Embryonic facial prominence (tissue), 1 donor: ENCODE results near the gene PLEKHA6.

Source experiments
- DNase-seq: peaks from one replicate; pipeline ENCODE4 v3.0.0-alpha.2; 2016; ENCODE audit errors: extremely low spot score

The PLEKHA6 gene

DNA sequence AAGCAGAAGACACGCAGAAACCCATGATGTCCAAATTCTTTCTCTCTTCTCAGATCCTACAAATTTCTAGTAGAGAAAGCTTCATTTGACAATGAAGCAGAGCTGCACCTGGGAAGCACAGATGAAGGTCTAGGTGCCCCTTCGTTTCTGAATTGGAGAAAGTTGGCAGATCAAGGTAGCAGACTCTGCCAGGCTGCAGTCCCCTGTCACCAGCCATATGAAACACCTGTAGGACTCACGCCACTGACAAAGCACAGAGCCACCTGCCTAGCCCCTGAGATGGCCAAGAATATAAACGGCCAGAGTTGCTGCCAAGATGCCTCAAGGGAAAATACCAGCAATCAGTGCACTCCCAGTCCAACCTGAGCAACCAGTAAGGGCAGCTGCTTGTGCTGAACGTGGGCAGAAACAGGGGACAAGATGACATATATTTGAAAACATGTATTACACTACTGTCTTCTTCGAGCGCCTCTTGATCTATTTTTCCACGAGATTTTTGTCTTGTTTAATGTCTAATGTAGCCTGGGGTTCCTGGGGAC, 20.6 kb upstream of the PLEKHA6 start:
- no peak for DNase-seq

DNA sequence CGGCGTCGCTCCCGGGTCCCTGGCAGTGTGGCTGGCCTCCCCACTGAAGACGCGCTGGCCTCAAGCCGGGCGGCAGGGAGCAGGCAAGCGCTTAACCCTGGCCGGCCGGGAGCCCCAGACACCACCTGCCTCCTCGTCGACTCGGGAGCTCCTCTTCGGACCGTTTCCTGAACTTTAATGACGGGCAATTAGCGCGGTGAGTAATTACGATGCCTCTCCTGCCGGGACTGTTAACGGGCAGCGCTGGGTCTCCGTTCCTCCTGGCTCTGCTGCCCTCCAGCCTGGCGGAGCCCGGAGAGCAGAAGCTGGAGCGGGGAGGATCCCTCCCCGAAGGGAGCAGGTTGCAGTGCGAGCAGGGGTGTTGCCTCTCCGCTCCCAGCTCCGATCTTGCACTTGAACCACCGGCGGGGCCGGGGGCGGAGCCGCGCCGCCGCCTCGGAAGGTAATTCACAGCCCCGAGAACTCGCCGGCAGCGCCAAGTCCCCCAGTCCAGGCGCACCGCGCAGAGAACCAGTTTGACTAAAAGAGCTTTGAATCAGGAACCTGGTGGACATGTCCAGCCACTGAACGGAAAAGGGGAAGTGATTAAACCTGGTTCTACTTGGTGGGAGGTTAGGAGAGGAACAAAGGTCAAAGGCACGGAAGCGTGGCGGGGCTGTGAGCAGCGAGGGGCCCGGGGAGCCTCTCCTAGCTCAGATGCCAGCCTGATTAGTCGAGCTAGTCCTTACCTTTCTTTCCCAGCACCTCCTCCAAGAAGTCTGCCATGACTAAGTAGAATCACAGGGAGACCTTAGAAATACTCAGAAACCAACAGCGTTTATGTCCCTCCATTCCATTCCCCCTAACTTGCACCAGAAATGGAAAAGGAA, 18.3 kb upstream of the PLEKHA6 start:
- DNase-seq: no peak

DNA sequence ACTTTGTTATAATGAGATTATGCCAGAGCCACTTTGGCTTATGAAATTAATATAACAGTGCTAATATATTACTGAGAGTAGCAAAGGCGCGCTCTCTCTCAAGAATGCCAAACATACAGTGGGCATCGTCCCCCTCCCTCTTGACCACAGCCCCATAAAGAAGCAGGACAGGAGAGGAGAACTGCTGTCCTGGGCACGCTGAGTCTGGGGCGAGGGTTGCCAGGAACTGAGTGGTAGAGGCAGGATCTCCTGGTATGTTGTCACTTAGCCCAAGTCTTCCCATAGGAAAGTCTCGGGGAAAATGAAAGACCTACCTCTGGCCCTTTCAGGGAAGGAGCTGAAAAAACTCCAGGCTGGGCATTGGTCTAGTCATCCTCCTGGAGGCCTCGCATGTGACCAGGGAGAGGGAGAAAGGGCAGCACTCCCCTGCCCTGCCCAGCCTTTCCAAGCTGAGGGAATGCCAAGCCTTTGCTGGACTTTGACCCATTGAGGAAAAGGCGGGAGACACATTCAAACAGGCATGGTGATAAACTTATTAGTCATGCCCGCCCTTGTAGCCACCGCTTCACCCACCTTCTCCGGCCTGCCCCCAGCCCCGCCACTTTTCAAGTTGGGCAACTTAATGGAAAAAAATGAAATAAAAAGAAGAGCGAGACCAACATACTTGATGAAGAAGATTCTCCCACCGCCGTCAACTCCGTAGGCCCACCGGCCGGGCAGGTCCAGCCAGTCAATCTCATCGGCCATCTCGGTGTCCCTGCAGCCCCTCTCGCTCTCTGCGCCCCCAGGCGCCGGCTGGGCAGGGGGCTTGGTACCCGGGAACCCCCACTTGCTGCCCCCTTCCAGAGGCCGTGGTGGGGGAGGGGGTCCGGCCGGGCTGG, 17.4 kb upstream of the PLEKHA6 start:
- DNase-seq: no peak

DNA sequence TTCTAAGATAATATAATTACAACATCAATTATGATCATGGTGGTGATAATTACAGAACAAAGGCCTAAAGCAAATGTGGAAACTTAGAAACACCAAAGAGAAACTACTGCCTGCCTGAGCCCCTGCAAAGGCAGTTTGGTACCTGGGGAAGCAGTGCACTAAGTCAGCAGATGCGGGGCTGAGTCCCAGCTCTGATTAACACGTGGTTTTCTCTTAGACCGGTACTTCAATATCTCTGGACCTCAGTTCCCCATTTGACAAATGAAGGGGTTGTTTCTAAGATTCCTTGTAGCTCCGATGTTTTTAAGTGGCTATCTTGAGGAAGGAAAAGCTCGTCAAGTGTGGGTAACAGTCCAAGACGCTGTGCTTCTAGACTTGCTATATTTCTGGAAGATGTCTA, 16.7 kb upstream of the PLEKHA6 start:
- no peak for DNase-seq

DNA sequence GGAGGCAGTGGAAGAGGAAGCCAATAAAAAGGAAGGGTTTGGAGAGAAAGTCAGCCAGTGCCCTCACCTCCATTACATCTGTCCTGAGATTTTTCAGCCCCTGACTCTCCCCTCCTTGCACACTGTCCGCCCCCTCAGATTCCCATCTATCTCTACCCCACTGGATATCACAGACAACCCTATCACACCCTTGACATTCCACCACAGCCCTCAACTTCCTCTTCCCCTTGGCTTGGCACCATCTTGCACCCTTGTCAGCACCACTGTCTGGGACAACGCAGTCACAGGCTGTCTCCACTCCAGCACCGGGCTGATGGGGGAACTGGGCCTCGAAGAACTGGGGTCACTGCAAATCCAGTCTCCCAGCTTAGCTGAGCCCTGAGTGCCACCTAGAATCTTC, 14.2 kb upstream of the PLEKHA6 start:
- DNase-seq: no peak

DNA sequence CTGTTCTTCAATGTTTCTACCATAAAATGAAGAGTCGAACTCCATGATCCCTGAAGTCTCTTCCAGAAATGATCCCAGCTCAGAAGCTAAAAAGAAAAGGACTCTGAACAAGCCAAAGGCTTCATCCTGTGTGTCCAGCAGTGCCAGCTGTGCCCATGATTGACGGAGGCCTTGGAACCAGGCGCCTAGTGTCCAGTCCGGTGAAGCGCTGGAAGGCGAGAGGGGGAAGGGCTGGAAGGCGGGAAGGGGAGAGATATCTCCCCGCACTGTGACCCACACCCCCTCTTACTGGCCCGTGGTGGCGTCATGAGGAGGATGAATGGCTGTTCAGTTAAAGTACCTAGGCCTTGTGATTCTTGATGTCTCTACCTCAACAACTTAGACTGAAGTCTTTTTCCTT, 10.4 kb upstream of the PLEKHA6 start:
- DNase-seq: no peak

DNA sequence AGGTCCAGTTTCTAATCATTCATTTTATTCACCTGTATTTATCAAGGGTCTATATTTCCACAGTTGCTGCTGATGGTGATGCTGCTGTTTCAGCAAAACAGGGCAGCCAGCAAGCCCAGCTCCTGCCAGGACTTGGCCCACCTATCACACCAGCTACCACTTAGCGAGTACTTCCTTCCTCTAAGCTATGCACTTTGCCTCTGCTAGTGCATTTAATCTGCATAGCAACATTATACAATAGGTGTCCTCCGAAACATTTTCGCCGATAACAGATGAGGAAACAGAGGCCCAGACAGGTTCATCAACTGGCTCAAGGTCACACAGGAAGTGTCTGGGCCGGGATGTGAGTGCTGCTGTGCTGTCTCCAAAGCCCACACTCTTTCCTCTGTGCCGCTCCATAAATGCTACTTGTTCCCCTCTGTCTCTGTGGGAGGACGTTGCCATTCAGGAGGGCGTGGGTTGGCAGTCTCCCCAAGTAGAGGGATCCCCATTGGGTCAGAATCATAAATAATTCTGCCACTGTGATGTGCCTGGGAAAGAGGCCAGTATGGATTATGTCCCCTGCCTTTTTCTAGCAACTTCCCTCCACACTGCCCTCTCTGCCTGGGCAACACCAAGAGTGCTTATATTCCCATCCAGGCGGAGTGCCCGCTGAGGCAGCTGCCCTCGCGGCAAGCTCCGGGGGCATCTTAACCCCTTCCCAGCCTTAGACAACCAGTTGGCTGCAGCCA, 9.4 kb upstream of the PLEKHA6 start:
- no peak for DNase-seq

DNA sequence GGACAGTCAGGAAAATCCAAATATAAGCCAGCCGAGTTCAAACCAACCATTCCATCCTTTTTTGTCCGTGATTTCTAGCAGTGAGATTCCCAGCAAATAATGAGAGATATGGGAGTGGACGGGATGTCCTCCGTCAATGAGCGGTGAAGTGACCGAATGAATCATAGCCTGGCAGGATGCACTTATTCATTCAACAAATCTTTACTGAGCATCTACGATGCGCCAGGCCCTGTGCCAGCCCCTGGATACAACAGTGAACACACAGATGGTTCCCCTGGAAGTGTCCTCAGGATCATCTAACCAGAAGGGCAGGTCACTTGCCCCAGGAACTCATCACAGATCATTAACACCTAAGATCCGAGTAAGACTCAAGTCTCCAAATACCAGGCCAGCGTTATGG, 8.2 kb upstream of the PLEKHA6 start:
- no peak for DNase-seq

DNA sequence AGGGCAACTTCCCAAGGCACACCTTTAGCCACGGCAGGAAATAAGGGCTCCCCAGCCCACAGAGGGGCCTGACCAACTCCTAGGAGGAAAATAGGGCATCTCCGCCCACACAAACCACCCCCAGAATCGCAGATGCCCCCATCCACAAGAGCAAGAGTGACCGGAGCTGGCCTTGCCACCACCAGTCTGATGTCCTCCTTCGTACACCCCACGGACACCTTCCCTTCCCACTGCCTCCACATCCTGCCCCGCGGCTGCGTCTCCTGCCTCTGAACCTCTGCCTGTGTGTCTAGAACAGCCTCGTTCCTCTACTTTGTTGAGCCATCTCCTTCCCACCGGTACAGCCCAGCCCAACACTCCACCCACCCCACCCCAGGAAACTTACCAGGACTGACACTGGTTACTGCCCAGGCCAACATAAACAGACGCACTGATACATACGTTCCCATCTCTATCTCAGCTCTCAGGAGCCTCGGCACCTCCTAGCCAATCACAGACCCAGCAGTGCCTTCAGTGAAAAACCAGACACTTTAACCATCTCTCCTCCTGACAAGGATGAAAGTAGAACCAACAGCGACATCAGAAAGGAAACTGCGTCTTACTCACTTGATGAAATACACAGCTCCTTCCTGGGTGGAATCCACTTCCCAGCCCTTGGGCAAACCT, 7.6 kb upstream of the PLEKHA6 start:
- DNase-seq: no peak

DNA sequence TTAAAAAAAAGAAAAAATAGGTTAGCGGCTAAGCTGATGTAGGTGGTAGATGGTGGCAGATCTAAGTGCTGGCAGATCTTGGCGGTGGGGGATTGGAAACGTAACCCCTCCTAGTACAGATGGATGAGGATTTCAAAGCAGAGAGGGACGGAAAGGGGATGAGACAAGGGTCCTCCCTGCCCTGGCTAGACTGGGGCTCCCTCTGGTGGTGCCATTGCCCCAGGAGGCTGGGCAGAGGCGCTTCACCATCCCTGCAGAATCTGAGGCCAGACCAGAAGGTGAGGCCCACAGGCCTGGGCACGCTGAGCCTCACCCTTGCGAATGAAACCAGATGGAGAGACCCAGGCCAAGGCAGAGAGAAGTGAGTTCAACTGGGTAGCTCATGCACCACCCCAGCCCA, 7.0 kb upstream of the PLEKHA6 start:
- DNase-seq: no peak

DNA sequence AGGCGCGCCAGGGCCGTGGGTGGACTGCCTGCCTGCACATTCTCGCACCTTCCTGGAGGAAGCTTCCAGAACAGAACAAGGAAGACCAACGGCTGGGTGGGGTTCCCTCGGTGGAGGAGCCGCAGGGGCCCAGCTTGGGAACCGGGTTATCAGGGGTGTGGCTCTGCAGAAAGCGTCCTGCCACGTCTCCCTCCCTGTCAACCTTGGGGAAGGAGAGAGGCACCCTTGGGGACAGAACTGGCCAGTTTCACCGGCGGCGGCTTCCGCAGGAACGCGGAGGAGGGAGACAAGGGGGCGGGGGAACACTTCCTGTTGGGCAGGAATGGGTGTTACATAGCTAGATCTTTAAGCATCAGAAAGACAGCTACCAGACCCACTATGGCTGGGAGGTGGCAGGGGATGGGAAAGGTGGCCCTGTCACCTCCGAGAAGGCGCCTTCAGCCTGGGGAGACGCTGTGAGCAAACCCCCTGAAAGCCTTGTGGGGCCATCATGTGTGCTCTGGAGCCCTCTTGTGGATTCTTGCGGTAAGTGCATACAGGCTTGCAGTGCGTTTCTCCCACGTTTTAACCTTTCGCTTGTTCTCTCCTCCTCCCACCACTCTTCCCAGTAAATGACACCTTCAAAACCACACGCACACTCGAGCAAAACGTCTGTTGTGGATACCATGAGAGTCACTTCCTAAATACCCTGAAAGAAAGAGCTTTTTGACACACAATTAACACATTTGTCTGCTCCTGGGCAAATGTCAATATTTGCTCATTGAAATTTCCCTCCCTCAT, 3.8 kb upstream of the PLEKHA6 start:
- peak; percentile 76 for DNase-seq

DNA sequence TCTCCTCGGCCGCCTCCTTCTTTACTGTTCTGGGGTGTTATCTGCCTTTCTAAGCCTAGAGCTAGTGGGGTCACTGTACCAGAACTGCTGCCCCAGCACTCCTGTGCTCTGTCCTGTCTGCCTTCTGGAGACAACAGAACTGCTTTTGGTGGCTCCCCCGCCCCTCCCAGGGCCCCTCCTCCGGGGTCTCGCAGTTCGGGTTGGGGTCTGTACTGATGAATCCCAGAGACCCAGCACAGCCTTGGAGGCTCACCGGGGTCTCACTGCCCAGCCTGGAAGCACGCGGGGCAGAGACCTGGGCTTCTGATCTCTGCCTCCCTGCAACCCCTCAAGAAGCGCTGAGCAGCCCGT, 3.2 kb upstream of the PLEKHA6 start:
- DNase-seq: no peak

DNA sequence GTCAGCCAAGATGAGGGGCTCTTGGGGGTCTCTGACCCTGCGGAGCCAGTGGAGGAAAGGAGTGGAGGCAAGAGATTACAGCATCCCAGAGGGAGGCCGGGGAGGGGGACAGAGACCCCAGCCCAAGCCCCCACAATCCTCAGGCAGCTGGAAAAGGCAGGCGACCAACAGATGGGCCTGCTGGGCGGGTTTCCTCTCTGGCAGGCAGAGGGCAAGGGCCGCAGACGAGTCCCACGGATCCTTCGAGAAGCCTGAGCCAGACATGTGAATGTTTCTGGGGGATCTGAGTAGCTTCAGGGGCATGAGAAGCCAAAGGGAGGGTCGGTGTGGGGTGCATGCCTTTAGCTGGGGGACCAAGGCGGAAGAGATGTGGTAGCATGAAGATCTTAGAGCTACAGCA, 2.1 kb upstream of the PLEKHA6 start:
- no peak for DNase-seq

DNA sequence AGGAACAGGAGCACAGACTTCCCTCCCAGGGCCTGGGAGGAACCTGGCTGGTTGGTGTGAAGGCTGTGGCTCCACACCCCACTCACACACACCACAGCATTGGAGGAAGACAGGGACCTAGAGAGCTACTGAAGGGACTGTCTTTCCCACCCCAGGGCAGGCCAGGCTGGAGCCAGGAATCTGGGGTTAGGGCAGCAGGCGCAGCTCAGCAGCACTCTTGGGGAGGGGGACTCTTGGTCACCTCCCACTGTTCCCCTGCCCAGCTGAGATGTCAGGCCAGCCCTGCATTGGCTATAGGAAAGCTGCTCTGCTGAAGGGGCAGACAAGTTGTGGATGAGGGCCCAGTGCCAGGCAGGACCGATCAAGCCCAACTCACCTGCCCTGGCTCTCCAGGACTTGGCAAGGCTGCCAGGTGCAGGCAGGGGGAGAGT, 1.6 kb upstream of the PLEKHA6 start:
- DNase-seq: no peak

DNA sequence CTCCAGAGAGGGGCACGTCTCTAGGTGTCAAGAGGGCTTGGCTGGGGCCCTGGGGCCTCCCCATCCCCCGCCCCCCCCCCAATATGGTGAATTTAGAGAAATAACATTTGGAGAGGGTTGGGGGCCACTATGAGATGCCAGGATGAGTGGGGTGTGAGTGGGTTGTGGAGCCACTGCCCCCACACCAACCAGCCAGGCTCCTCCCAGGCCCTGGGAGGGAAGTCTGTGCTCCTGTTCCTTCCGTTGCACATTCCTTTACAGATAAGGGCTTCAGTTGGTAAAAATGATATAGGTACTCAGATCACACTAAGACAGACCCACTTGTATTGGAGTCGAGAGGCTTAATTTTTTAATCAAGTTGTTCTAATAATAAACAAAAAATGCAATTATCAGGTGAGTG, 585 bp upstream of the PLEKHA6 start:
- no peak for DNase-seq

DNA sequence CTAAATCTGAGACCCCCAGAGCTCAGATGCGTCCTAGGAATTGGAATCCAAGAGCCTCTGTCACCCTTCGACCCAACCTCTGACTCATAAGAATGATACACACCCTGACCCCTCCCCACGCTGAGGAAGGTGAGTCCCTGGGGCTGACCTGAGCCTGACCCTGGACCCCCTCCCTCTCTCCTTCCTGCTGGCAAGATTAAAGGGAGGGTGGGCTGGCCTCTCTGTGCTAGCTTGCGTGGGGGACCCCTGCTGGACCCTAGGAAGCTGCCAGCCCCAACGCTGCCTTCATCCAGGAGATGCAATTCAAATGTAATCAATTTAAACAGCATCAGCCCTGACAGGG, 627 bp downstream of the PLEKHA6 start:
- DNase-seq: no peak

DNA sequence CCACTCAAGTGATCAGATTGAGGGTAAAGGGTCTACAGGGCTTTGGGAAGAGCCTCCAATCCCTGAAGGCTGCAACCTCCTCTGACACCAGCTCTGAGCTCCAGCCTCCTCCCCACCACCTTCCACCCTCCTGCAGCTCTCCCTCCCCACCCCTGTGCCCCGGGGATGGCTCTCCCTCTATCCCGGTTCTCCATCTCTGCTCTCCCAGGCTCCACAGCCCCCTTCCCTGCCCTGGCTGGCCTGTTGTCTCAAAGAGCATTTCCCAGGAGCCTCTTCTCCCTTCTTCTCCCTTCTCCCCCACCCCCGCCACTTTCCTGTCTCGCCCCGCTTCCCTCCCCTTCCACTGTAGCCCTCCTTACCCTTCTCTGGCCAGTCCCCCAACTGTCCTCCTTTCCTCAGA, 1.1 kb downstream of the PLEKHA6 start:
- DNase-seq: no peak

DNA sequence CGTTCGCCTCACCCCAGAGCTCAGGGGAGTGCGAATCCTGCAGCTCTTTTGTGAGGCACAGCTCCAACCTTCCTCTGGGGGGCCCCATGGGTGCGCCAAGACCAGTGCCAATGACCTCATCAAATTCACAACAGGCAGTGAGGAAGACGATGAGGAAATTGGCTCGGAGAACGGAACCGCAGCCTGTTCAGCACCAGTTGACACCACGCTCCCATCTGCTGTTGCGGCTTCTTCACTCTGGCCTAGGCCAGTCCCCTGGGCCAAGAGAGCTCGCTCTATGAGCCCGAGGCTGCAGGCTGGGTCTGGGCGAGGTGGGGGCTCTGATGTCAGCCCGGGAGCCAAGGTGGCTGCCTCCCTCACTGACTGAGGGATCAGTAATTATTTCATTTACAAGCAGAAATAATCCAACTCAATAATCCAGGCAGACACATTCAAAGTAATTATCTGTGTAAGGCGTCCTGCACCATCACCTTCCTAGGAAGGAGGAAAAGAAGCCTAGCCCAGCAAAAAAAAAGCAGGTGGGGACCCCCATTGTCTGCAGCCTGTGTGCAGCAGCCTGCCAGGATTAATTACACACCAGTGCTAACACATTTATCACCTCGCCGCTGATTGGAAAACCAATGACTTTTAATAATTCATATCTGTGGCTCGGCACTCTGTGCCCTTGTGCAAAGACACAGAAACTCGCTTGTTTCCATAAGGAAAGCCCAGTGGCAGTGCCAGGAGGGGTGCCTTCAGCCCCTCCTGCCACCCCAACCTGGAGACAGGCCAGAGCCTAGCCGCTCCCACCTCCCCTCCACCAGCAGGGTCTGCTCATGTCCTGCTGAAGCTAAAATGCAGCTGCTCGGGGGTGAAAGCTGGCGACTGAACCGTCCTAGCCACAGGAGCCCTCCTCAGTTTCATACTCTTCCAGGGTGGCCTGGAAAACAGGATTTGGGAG, 1.9 kb downstream of the PLEKHA6 start:
- no peak for DNase-seq

DNA sequence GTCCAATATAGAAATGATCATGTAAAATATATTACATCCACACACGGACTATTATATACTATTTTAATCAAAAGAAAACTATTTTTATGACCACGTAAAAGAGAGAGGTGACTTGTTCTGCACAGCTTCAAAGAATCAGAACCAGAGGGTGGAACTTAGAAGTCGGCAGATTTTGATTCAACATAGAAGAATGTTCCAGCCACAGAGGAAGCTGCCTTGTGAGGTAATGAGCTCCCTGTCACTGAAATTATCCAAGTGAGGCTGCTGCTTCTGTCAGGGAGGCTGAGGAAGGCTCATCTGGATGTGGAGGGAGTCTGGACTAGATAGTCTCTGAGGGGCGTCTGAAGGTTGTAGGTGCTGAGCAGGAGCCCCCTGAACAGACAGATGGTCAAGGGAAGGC, 2.7 kb downstream of the PLEKHA6 start:
- DNase-seq: no peak

DNA sequence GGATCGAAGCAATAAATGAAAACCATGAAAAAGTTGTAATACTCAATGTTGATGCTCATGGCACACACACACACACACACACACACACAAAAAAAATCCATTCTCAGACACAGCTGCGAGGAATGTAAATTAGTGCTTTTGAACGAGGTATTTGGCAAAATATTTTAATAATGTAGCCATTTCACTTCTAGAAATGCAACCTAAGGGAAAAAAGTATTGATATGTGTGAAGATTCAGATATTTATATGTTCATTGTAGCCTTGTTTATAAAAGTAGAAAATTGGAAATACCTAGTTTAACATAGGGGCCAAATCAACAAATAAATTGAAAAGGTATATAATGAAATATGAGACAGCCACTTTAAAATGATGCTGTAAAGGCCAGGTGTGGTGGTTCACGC, 3.8 kb downstream of the PLEKHA6 start:
- no peak for DNase-seq
